SKM-1 (cell line): ENCODE results near the gene TOGARAM2.
A peak's percentile ranks its signal among the peaks of the same experiment; 100 is the strongest.

Experiments used
- DNase-seq: peaks from one replicate; lab custom pipeline; 2025; ENCODE audit not compliant: unreplicated experiment; lab: John Stamatoyannopoulos, UW

TOGARAM2 gene

DNA sequence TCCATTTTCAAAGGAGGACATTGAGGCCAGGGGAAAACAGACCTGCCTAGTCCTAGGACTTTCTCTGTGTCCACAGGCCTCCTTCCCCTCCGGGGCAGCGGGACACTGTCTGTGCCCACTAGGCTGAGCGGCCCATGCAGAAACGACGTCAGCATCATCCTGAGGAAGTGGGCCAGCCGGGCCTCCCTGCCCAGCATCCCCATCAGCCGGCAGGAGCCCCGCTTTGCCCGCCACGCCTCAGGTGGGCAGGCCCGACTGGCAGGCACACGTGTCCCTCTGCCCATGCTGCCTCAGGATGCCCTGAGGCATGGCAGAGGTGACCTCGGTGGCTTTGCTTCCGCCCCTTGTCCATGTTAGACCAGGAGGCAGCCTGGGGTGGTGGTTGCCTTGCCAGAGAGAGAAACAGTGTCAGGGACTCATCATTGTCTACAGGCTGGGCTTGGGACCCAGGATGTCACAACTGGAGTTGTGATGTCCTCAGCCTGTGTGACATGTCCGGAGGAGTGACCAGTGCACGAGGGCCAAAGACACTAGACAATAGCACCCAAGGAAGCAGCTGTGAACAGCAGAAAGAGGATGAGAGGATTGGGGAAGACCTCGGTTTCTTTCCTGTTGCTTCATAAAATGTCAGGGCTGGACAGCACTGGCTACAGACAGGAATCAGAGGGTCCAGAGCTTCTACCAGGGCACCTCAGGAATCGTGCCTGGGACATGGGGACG, 36.8 kb downstream of the TOGARAM2 start:
- DNase-seq: no peak

DNA sequence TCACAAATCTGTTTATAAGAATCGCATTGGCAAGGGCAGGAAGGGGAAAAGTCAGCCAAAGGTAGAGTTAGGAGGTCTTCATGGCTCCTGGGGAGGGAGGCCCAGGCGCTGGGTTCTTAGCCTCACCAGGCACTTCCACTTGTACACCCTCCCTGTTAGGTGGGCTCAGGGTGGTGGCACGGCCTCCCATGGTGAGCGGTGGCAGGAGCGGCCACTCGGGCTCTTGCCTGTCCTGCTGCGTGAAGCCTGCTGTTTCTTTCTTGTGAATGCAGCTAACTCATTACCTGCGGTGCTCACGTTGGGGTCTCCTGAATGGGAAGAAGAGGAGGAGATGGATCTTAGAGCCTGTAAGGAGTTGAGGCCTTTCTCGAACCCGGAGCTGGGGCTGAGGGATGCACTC, 40.8 kb downstream of the TOGARAM2 start:
- no peak for DNase-seq

DNA sequence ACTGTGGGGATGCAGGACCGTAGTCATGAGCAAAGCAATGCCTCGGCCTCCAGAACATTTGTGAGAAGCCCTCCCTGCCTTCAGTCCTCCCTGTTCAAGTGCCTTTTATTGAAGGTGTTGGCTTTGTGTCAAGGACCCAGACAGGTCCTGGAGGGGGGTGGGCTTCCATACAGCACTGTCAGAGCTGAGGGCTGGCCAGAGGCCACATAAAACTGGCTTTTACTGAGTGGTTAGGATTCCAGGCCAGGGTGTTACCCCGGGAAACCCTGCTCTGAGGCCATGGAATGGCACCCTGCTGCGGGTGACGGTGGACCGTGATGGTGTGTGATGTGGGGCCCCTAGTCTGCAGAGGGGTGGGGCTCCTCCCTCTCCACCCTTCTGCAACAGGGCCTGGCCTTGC, 41.6 kb downstream of the TOGARAM2 start:
- no peak for DNase-seq

DNA sequence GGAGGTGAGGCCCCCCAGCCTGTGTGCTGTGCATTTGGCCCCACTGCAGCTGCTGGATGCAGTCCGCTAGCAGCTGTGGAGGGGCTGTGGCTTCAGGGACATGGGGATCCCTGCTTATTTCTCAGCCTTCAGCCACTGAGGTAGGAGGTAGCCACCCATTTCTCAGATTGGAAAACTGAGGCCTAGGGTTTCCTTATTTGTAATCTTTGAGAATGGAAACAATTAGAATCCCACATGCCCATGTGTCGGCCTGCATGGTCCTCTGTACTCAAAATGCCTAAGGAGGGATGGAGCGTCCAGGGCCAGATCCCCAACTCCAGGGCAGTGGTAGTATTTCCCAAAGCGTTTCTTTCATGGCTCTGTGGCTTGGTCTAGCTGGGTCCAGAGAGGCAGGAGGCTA, 42.1 kb downstream of the TOGARAM2 start:
- DNase-seq: no peak

DNA sequence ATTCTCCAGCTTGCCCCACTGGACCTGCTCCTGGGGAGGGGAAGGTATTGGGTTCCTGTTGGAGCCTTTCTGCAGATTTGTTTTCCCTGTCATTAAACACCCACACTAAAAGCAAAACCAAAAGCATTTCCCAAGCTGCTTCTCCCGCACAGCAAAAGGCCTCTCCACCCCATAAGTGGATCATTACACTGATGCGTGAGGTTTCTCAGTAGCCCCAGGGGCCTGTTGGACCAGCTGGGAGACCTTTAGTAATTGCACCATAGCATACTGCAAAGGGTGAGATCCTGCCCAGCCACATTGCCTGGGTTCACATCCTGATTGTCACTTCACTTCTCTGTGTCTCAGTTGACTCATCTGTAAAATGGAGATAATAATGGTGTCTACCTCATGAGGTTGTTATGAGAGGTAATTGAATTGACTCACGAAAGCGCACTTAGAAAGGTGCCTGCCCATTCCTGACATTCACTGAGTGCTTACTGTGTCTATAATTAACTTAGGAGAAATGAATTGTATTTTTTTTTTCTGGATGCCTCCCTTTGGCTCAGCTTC, 43.9 kb downstream of the TOGARAM2 start:
- DNase-seq: no peak

DNA sequence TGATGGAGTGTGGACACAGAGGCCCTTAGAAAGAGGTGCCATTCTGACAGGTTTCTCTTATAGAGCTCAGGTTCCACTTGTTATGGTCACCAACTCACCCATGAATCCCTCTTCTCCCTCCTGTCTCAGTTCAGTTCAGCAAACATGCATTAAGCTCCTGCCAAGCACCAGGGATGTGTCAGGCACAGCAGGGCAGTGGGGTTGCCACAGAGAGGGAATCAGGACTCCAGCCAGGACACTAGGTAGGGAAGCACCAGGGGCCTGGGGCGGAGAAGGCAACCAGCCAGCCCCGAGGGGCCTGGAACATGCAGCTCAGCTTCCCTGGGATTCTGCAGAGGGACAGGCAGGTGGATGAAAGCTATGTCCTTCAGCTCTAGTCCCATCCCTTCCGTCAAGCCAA, 44.6 kb downstream of the TOGARAM2 start:
- DNase-seq: no peak

DNA sequence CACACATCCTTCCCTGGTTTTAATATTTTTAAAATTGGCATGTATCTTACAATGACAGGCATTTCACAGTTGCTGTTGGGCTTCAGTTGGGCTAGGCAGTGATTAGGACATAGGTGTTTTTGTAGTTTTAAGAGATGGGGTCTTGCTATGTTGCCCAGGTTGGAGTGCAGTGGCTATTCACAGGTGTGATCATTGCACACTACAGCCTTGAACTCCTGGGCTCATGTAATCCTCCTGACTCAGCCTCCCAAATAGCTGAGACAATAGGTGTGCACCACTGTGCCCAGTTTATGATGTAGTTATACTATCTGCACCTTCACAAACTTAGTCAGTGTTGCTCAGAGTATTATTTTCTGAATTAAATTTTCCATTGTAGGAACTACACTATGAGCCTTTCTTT, 49.9 kb downstream of the TOGARAM2 start:
- no peak for DNase-seq

DNA sequence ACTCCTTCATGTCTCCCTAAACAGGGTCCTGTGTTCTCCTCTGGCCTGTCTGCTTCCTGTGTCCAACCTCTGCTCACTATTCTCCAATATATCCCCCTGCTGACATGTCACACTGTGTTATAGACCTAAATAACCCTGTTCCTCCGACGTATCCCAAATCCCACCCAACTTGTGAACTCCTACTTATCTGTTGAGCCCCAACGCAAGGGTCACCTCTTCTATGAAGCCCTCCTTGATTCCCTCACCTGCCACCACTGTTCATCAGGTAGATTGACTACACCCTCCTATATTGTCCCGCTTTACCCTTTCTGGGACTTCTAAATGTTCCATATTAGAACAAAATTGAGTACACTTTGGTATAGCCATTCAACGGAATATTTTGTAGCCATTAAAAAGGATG, 51.1 kb downstream of the TOGARAM2 start:
- no peak for DNase-seq

DNA sequence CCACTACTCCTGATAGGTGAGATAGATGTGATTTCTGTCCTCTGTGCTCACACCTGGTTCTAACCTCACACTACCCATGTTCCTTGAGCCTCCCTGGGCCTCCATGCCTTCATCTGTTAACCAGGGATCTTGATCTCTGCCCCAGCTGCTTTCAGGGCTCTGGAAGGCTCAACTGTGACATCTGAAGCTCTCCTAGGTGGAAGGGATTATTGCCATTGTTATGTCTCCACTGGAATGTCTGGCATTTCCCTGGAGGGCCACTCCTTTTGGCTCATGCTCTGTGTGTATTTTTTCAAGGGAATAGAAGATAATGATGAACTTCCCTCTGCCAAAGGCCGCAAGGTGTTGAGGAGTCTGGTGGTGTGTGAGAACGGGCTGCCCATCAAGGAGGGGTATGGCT, 52.1 kb downstream of the TOGARAM2 start:
- DNase-seq: no peak

DNA sequence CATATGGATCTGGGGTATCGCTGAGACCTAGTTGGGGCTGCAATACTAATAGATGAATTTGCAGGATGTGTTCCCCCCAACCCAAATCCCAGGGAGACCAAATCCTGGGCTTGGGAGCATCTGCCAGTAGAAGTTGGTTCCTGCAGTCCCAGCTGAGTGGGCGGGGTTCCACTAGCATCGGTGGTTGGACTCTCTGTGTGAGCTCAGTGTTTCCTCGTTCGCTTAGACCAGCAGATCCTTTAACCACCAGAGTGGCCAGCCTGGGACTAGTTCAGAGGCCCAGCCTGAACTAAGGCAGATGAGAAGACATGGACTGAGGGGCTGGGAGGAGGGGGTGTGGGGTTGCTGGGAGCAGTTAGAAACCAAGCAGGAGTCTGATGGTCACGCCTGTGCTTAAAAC, 52.6 kb downstream of the TOGARAM2 start:
- DNase-seq: no peak

DNA sequence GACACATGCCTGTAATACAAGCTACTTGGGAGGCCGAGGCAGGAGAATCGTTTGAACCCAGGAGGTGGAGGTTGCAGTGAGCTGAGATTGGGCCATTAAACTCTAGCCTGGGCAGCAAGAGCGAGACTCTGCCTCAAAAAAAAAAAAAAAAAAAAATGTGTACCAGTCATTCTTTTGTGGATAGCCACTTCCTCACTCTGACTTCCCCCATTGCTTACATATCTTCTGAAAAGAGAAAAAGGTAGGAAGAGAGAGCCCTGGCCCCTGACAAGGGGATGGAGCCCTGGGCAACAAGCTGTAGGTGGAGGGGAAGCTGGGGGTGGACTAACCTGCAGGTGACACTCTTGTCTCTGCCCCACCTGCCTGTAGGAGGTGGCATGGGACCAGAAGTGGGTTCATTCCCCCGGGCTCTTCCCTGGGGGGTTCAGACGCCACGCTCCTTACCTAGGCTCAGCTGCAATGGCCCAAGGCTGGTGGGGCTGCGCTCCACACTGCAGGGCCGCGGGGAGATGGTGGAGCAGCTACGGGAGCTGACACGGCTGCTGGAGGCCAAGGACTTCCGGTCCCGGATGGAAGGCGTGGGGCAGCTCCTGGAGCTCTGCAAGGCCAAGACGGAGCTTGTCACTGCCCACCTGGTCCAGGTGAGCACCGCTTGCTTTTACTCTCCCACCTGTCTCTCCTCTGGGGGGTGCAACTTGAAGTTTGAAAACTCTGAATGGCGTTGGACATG, 54.1 kb downstream of the TOGARAM2 start:
- DNase-seq: peak; percentile 11

DNA sequence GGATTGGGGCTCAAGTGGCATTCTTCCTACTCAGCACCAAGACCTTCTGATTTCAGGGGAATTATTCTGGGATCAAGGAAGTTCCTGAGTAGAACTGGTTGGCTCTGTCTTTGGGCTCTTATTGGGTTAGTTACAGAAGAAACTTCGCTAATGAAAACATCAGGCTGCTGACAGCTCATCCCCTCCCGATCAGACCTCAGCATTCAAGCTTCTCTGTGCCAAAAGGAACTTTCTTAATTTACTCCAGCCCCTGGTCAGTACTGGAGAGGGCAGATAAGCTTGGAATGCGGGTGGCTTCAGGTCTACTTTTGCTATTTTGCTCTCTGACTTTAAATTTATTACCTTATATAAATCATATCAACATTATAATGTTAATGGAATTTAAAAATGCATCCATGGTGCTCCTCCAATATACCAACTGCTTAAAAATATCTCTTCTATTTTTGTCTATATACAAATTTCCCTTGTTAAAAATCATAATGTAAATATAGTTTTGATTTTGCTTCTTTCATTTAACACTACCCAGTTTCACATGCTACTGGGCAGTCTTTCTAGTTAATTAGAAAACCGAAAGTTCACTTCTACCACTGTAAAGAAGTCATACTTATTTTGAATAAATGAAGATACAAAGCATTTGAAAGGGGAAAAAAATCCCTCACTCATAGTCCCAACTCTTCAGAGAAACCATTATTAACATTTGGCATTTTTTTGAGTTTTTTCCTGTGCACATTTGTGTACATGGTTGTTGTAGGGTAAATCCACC, 58.8 kb downstream of the TOGARAM2 start:
- DNase-seq: no peak

DNA sequence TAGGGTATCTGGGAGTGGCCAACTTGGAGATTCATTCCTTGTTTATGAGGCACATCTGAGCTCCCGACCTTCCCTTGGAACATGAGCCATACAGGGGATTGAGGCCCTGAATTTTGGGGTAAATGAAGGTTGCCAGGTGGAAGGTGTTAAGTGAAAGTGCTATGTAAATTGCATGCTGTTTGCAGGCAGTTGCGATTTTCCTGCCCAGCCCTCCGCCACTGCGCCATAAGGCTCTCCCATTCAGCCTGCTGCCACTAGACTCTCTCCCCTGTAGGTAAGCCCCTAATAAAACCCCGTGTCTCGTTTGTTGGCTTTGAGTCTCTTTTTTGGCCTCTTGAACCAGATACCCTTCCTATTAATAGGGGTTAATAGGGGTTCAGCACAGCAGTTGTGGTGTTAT, 59.5 kb downstream of the TOGARAM2 start:
- DNase-seq: no peak

DNA sequence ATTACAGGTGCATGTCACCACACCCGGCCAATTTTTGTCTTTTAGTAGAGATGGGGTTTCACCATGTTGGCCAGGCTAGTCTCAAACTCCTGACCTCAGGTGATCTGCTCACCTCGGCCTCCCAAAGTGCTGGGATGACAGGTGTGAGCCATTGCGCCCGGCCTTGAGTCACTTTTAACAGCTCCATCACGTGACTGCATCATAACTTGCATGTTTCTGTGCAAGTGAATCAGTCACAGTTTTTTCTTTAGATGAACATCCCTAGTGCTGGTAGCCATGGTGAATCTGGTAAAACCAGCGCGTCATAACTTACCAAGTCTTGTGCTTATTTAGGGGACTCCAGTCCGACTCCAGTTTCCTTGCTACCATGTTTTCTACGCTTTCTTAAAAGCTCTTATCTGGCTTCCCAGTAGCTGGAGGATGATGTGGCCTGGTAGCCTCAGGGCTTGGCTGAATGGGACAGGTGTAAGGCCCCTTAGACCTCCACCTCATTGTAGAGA, 60.1 kb downstream of the TOGARAM2 start:
- DNase-seq: no peak

DNA sequence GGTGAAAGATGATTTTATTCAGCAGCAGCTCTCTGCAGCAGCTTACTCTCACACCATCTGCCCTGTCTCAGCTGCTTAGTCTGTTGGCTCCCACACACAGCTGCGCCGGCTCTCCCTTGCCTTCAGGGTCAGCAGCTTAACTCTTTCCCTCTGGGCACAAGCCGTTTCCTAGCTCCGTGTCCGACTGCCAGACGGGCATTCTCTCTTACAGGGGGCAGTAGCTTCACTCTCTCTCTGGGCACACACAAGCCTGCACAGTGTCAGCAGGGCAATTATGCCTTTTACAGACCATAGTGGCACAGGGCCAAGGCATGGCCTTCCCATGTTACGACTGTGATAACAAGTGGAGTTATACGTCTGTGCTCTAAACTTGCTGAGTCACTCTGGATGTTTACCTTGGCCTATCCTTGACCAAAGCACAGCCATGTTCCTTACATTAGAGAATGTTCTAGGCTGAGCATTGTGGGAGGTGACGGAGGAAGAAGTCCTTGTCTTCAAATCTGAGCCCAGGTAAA, 61.5 kb downstream of the TOGARAM2 start:
- no peak for DNase-seq

DNA sequence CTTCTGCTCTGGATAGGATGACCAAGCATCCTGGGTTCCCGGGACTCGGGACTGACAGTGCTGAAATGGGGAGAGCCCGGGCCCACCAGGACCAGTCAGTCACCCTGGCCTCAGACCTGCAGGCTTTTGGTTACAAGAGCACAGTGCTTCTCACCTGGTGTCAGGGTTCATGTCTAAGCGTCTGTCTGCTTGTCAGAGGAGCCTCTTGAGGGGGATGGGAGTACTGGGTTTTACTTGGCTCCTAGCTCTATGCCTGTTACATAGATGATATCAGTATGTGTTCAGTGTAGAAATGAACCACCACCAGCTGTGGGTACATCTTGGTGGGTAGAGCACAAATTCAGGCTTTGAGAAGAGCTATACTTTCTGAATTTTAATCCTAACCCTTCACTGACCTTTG, 63.4 kb downstream of the TOGARAM2 start:
- DNase-seq: no peak

DNA sequence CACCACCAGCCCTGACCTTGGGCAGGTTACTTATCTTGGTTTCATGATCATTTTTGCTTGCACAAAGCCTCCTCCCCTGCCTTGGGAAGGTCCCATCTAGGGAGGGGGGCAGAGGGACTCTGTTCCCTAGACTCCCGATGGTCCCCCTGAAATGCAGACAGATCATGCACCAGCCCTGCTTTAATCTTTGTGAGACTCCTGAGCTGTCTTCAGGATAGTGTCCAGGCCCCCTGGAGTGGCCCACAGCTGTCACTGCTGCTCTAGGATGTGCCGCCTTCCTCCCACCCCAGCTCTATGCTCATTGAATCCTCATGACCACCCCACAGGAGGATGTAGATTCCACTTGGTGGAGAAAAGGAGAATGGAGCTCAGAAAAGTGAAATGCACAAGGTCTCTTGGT, 65.2 kb downstream of the TOGARAM2 start:
- no peak for DNase-seq

DNA sequence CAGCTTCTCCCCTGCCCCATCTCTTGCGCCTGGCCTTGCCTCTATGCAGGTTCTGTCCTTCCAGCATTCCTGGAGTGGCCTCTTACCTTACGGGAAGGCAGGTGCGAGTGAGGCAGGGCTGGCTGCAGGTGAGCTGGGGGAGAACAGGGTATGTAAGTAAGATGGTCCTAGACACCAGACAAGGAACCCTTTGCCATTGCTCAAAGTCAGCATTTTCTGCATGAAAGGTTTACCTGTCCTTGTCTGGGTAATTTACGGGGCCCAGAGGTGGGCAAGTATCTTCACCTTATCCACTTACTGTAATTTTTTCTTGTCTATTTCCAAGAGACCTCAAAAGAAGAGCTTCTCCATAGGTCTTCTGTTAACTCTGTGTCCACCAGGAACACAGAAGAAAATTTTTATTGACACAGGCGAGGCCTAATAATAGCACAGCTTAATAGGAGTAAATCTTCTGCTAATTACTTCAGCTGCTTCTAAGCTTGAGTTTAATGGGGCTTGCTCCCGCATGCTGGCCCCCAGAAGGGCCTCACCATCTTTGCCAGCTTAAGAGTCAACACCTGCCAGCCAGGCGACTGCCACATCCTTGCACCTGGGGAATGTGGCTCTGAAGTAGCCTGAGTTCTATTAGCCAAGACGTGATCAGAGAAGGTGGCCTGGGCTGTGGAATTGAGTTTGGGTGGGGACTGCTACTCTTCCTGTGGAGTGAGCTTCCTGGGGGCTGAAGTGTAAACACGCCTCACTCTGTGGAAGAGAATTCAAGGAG, 66.2 kb downstream of the TOGARAM2 start:
- DNase-seq: no peak

DNA sequence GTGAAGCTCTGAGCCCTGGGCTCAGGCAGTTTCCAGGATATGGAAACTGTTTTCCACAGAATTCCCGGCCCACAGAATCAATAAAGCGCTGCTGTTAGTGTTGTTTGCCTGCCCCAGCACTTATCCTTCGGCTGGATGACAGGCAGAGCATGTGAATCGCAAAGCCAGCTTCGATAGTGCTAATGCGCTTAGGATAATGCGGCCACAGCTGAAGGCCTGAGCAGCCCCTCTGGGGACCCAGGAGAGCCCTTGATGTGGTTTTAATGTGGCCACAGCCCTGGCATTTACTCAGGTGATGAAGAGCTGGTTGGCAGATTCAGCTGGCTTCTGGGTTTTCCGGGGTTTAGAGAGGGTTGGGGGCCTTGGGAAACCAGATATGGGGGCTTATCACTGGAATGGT, 69.5 kb downstream of the TOGARAM2 start:
- DNase-seq: no peak

DNA sequence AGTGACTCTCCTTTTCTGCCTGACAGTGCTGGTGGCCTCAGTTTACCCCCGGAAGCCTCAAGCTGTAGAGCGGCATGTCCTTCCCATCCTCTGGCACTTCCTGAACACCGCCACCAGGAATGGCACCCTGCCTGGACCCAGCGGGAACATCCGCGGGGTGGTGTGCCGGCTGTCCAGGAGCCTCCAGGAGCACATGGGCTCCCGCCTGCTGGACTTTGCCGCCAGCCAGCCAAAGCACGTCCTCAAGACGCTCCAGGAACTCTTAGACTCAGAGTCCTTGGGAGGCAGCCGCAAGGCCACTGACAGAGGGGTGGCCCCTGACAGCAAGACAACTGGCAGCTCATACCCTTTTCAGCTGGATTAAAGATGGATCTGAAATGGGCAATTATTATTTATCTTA, 70.6 kb downstream of the TOGARAM2 start:
- DNase-seq: no peak

DNA sequence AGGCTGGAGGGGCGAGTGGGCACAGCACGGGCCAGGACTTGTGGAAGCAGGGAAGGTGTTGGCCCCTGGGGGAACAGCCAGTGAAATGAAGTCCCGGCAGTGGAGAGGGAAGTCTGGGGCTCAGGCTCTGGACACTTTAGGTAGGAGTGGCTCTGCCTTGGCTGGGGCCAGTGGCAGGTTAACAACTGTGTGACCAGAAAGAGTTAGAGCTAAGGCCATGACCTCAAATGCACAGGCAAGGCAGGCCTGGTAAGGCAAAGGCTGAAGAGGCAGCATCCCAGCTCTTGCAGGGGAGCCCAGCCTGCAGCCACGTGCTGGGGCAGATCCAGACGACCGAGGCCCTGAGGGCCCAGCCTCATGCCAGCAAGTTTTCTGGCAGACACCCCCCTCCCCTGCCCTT, 71.7 kb downstream of the TOGARAM2 start:
- DNase-seq: no peak
